Subcutaneous adipose tissue (tissue), 4 donors: Measurements from ENCODE around the gene PTPRN2. TPM values are rescaled to one million over a fixed set of nuclear protein-coding genes. Genes with fewer than 3 reads are reported as not detected.

Source experiments
- total RNA-seq, 4 donors: library from RNA; depleted of rRNA; stranded (reverse); fragments of >200 nt; gene quantifications; one replicate each; pipeline ENCODE4 v1.1.0, GENCODE V29; 2016
- TF ChIP-seq, protein P1 (sequence below): fragments of 450-650 bp; IDR thresholded peaks from one replicate; pipeline ENCODE4 v1.5.1; 2016; ENCODE audit warnings: low read depth, mild to moderate bottlenecking, control low read depth, antibody characterized with exemption, moderate library complexity

PTPRN2 gene
- total RNA-seq, 4 donors from 2014 or later: 2.0 to 4.6 (median 3.7) TPM

DNA sequence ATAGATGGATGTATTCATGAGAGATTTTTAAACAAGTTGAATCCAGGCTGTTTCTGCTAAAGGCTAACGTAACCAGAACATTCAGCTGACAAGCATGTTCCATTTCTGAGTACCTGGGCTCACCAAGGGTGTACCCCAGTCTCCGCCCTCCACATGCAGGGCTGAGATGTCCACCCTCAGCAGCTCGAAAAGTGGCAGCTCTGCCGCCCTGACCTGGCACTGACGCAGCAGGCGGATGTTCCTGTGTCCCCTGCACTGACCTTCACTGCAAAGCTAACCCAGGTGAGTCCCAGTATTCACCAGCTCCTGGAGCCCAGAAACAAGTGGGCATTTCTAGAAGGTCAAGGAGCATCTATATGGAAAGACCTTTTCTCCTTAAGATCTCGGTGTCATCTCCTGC, 437.4 kb downstream of the PTPRN2 start:
- TF ChIP-seq, protein P1, sequence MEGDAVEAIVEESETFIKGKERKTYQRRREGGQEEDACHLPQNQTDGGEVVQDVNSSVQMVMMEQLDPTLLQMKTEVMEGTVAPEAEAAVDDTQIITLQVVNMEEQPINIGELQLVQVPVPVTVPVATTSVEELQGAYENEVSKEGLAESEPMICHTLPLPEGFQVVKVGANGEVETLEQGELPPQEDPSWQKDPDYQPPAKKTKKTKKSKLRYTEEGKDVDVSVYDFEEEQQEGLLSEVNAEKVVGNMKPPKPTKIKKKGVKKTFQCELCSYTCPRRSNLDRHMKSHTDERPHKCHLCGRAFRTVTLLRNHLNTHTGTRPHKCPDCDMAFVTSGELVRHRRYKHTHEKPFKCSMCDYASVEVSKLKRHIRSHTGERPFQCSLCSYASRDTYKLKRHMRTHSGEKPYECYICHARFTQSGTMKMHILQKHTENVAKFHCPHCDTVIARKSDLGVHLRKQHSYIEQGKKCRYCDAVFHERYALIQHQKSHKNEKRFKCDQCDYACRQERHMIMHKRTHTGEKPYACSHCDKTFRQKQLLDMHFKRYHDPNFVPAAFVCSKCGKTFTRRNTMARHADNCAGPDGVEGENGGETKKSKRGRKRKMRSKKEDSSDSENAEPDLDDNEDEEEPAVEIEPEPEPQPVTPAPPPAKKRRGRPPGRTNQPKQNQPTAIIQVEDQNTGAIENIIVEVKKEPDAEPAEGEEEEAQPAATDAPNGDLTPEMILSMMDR: no peak

DNA sequence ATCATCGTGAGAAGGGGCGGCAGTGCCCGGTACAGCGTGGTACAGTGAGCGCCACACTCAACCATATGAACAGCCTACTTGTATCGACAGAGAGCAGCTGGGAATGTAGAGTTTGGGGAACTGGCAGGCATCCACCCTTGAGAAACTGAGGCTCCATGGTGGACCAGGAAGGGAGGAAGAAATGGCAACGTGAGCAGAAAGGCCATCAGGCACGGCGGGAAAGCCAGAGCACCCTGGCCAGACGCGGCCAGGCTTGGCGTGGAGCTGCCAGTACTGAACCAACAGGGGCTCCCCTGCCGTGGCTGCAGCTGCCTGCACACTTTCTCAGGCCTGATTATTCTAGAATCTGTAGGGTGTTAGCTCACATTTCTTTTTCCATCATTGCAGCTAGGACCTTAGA, 442.3 kb downstream of the PTPRN2 start:
- TF ChIP-seq, protein P1: no peak

DNA sequence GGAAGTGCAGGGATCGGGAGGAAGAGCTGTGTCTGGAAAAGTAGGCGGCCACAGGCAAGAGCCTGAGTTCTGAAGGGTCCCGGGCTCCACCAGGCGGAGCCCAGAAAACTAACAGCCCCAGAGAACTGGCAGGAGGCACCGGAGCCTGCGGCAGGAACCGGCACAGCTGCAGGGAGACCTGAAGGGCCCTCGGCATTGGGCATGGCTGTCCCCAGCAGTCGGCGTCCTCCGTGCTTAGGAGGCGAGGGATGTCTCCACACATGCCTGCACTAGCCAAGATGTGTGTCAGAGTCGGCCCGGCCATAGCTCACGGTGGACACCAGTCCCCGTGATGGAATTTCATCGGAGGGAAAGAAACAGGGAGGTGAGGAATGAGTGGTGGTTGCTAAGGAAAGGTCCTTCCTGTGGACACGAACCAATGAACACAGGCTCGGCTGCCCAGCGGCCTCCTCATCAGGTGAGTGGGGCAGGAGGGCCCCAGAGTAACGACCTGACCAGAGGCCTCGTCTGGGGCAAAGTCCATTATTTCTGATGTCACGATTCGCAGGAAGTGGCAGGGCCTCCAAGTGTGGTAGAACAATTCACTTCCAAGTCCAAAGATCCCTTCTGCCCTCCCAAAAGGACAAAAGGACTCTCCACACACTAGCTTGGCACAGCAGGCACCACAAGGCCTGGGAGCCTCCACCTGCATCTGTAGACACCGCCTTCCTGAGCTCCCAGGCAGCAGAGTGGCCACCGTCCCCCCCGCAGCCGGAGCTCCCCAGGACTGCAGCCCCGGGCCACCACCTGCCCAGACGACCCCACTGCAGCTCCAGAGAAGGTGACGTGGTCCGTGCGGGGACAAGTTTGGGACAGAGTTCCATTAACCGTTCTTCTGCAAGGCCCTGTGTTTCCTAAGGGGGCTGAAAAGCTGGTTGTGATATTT, 444.2 kb downstream of the PTPRN2 start:
- TF ChIP-seq, protein P1: no peak

DNA sequence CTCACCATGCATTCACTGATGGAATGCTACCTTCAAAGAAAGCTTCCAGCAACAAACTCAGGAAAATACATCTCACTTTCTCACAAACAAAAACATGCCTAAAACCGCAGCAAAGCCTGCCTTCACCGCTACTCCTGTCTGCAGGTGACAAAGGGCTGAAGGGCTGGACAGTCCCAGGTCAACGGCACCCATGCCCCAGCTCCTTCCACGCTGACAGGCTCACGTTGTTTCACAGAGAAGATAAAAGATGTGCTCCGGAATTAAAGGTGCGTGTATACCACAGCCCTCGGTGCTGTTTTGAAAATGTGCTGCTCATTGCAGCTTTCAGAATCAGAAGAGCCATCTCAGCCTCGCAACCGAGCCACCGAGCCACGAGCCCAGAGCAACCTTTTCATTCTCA, 445.0 kb downstream of the PTPRN2 start:
- TF ChIP-seq, protein P1: no peak

DNA sequence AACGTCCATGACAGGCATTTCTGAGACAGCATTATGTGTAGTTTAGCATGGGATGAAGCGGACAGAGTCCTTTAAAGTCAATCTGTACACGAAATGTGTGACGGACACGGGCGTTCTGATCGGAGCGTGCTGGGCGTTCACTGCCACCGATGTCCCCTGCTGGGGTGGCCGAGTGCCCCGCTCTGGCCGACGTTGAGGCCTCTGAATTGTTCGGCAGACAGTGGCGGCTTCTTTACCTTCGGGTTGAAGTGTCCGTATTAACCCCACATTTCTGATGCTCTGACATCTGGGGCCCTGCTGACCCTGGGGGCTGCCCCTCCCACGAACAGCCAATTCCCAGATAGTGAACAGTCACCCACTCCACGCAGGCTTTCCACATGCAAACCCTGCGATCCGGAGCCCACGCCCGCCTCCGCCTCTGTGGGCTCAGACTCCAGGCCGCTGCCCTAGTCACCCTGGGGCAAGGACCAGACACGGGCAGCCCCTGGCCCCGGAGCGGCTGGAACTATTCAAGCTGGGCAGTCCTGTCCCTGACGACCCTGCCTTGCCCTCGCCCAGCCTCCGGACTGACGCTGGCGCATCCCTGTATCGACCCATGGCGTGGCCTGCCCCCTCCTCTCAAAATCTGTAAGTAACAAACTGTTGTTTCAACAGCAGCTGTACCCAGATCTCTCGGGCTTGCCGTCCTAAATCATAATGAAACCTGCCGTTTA, 445.7 kb downstream of the PTPRN2 start:
- TF ChIP-seq, protein P1: no peak

DNA sequence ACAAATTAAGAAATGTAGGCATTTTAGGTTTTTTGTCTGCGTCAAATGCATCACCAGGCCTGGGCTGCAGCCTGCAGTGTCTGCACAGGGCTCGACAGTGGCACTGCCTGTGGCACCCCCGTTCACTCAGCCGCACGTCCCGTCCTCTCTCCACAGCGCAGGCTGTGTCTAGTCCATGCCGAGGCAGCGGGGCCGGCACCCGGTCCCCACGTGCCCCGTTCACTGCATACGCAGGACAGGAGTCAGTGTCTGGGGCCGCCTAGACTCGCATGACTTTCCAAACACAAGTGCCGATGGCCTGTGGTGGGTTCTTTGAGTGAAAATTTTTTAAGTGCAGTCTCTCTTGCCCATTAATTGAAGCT, 446.4 kb downstream of the PTPRN2 start:
- TF ChIP-seq, protein P1: no peak

DNA sequence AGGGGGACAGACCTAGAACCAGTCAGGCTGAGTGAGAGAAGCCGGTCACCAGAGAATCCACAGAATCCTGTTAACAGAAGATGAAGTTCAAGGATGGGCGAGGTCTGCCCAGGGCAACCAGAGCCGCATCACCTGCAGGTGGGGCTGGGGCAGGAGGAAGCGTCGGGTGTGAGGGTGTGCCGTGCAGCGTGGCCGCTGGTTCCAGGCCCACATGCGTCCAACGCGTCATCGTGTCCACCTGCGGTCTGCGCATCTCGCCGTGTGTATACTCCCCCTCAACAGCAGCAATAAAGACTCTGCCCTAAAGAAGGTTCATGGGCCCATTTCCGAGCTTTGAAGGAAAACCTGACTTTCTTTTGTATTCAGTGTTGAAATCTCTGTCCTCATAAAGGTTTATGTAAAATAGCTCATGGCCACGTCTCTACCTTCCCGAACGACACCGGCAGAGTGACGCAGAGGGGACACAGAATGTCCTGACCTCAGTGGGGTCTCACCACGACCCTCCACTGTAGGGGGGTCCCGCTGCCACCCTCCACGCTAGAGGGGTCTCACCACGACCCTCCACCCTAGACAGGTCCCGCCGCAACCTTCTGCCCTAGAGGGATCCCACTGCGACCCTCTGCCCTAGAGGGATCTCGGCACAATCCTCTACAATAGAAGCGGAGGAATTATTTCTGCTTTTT, 446.9 kb downstream of the PTPRN2 start:
- TF ChIP-seq, protein P1: no peak
